ENCODE measurements around the gene ADAM8. TPM values are rescaled to one million over a fixed set of nuclear protein-coding genes. Genes with fewer than 3 reads are reported as not detected.

The ADAM8 gene
- total and polyA plus RNA-seq, 2 donors (not counting 1 experiment from before 2014, with no cell fraction given), result 116 to 196 TPM

Other genes with a start within 250 kb of the ADAM8 start
- not detected in 2 replicates for gene ADGRA1, start 188.9 kb downstream of the ADAM8 start, total RNA-seq
- not detected in 2 replicates for gene ADGRA1, start 188.9 kb downstream of the ADAM8 start, polyA plus RNA-seq
- gene KNDC1, start 116.6 kb downstream of the ADAM8 start, total RNA-seq, result 0.17 TPM in 1 of 2 replicates, not detected in the other
- 0.45 and 0.46 TPM in 2 replicates for gene KNDC1, start 116.6 kb downstream of the ADAM8 start, polyA plus RNA-seq
- gene UTF1, start 46.7 kb downstream of the ADAM8 start, total RNA-seq, result 0.25 TPM in 1 of 2 replicates, not detected in the other
- 0.10 and 0.35 TPM in 2 replicates for gene UTF1, start 46.7 kb downstream of the ADAM8 start, polyA plus RNA-seq
- gene VENTX, start 39.0 kb downstream of the ADAM8 start, total RNA-seq, result not detected in 2 replicates
- gene VENTX, start 39.0 kb downstream of the ADAM8 start, polyA plus RNA-seq, result 0.82 and 1.8 TPM in 2 replicates
- gene TUBGCP2, start 32.0 kb upstream of the ADAM8 start, total RNA-seq, result 86.1 and 90.3 TPM in 2 replicates
- 50.3 and 52.4 TPM in 2 replicates for gene TUBGCP2, start 32.0 kb upstream of the ADAM8 start, polyA plus RNA-seq
- gene ZNF511, start 32.0 kb upstream of the ADAM8 start, total RNA-seq, result 40.3 and 45.1 TPM in 2 replicates
- gene ZNF511, start 32.0 kb upstream of the ADAM8 start, polyA plus RNA-seq, result 30.5 and 30.7 TPM in 2 replicates
- not detected in 2 replicates for gene CALY, start 60.0 kb upstream of the ADAM8 start, total RNA-seq
- 0.21 and 0.72 TPM in 2 replicates for gene CALY, start 60.0 kb upstream of the ADAM8 start, polyA plus RNA-seq
- gene PRAP1, start 70.5 kb upstream of the ADAM8 start, total RNA-seq, result not detected in 2 replicates
- not detected in 2 replicates for gene PRAP1, start 70.5 kb upstream of the ADAM8 start, polyA plus RNA-seq
- gene FUOM, start 81.2 kb upstream of the ADAM8 start, total RNA-seq, result 20.7 and 23.8 TPM in 2 replicates
- 23.7 and 30.7 TPM in 2 replicates for gene FUOM, start 81.2 kb upstream of the ADAM8 start, polyA plus RNA-seq
- 27.5 and 29.5 TPM in 2 replicates for gene ECHS1, start 96.5 kb upstream of the ADAM8 start, total RNA-seq
- 15.6 and 19.3 TPM in 2 replicates for gene ECHS1, start 96.5 kb upstream of the ADAM8 start, polyA plus RNA-seq
- 23.5 and 24.9 TPM in 2 replicates for gene PAOX, start 102.4 kb upstream of the ADAM8 start, total RNA-seq
- gene PAOX, start 102.4 kb upstream of the ADAM8 start, polyA plus RNA-seq, result 21.1 and 24.3 TPM in 2 replicates
- 85.1 and 90.0 TPM in 2 replicates for gene MTG1, start 117.3 kb upstream of the ADAM8 start, total RNA-seq
- 117 and 170 TPM in 2 replicates for gene MTG1, start 117.3 kb upstream of the ADAM8 start, polyA plus RNA-seq
- gene SPRN, start 147.8 kb upstream of the ADAM8 start, total RNA-seq, result not detected in 2 replicates
- gene SPRN, start 147.8 kb upstream of the ADAM8 start, polyA plus RNA-seq, result not detected in 2 replicates
- gene SCART1, start 177.1 kb upstream of the ADAM8 start, total RNA-seq, result 4.7 and 7.3 TPM in 2 replicates
- gene SCART1, start 177.1 kb upstream of the ADAM8 start, polyA plus RNA-seq, result 3.0 and 4.1 TPM in 2 replicates